Amniotic epithelial cell (primary cell): ENCODE data around the gene SLC46A2.

ENCODE experiments used
- DNase-seq: peaks from one replicate; pipeline ENCODE4 v3.0.0-alpha.2; 2010; ENCODE audit warnings: low read depth

The SLC46A2 gene

GRCh38 chr9:112890106-112891081 is at the start of gene SLC46A2:
Gene SLC46A2, minus strand, starts transcription at chr9:112890876. Its CDS starts 195 bp downstream, at chr9:112890681.
- no peak for DNase-seq

- DNase-seq: no peak
These were observed 48.7 kb upstream of the SLC46A2 start for GRCh38 chr9:112939418-112939817.

- no peak for DNase-seq
These were observed 43.0 kb upstream of the SLC46A2 start for GRCh38 chr9:112933696-112934095.

GRCh38 chr9:112925058-112925641 is 34.5 kb upstream of the SLC46A2 start:
- peak; percentile 13 for DNase-seq

GRCh38 chr9:112921549-112921948 is 30.9 kb upstream of the SLC46A2 start:
- peak; percentile 72 for DNase-seq

GRCh38 chr9:112917987-112918362 is 27.3 kb upstream of the SLC46A2 start:
- DNase-seq: no peak

- DNase-seq: no peak
These were observed 26.6 kb upstream of the SLC46A2 start for GRCh38 chr9:112917047-112917986.

- DNase-seq: no peak
These were observed 23.8 kb upstream of the SLC46A2 start for GRCh38 chr9:112914524-112914923.

GRCh38 chr9:112913326-112913725 is 22.6 kb upstream of the SLC46A2 start:
- DNase-seq: peak; percentile 42

- no peak for DNase-seq
These were observed 22.0 kb upstream of the SLC46A2 start for GRCh38 chr9:112912636-112913035.

GRCh38 chr9:112911736-112912135 is 21.1 kb upstream of the SLC46A2 start:
- no peak for DNase-seq

GRCh38 chr9:112905084-112905483 is 14.4 kb upstream of the SLC46A2 start:
- peak; percentile 51 for DNase-seq

GRCh38 chr9:112900901-112901300 is 10.2 kb upstream of the SLC46A2 start:
- no peak for DNase-seq

GRCh38 chr9:112900488-112900887 is 9.8 kb upstream of the SLC46A2 start:
- DNase-seq: no peak

- peak; percentile 23 for DNase-seq
These were observed 8.2 kb upstream of the SLC46A2 start for GRCh38 chr9:112898872-112899311.

GRCh38 chr9:112896131-112896530 is 5.5 kb upstream of the SLC46A2 start:
- DNase-seq: no peak

- DNase-seq: peak; percentile 86
These were observed 4.0 kb upstream of the SLC46A2 start for GRCh38 chr9:112894699-112895098.

- peak; percentile 68 for DNase-seq
These were observed 3.4 kb upstream of the SLC46A2 start for GRCh38 chr9:112894041-112894440.

GRCh38 chr9:112892981-112893380 is 2.3 kb upstream of the SLC46A2 start:
- DNase-seq: no peak

- no peak for DNase-seq
These were observed 845 bp upstream of the SLC46A2 start for GRCh38 chr9:112891521-112891920.

GRCh38 chr9:112887381-112887780 is 3.3 kb downstream of the SLC46A2 start:
- no peak for DNase-seq

- DNase-seq: no peak
These were observed 4.3 kb downstream of the SLC46A2 start for GRCh38 chr9:112886351-112886750.
